T47D (cell line): ENCODE data around the gene CCDC171.

Experiments
- DNase-seq, 2 experiments: peaks; one replicate each; pipeline versions ENCODE4 v3.0.0 to v3.0.0-alpha.2; 2011 to 2012; ENCODE audit warnings: low read depth in 1 of 2, low spot score in 1 of 2
- JUND ChIP-seq: IDR thresholded peaks from 2 replicates; pipeline ENCODE4 v1.6.1; 2012; ENCODE audit warnings: low read depth
- in situ Hi-C: cut with HindIII; loops from 2 replicates; pipeline ENCODE4 v1.10.0; 2016; ENCODE audit warnings: low sequenced_read_pairs, low pct_unique_long_range_greater_than_20kb

Gene CCDC171

GRCh38 chr9:15999422-16000339, 446.8 kb downstream of the CCDC171 start:
- no peak for TF ChIP-seq JUND
- in situ Hi-C loops: no loop called here
- DNase-seq: no peak

- in situ Hi-C loops: no loop called here
- DNase-seq: no peak
- no peak for TF ChIP-seq JUND
These were observed 448.0 kb downstream of the CCDC171 start for GRCh38 chr9:16000811-16001210.

GRCh38 chr9:16001856-16002255, 449.0 kb downstream of the CCDC171 start:
- no peak for TF ChIP-seq JUND
- no peak for DNase-seq
- in situ Hi-C loops: no loop called here

- DNase-seq: no peak
- TF ChIP-seq JUND: no peak
- in situ Hi-C loops: no loop called here
These were observed 450.0 kb downstream of the CCDC171 start for GRCh38 chr9:16002816-16003215.

GRCh38 chr9:16003785-16004184, 450.9 kb downstream of the CCDC171 start:
- no peak for TF ChIP-seq JUND
- DNase-seq: no peak
- in situ Hi-C loops: no loop called here

GRCh38 chr9:16004613-16005012, 451.8 kb downstream of the CCDC171 start:
- in situ Hi-C loops: no loop called here
- no peak for DNase-seq
- TF ChIP-seq JUND: no peak

- TF ChIP-seq JUND: no peak
- DNase-seq: no peak
- in situ Hi-C loops: no loop called here
These were observed 457.4 kb downstream of the CCDC171 start for GRCh38 chr9:16010221-16010620.

- in situ Hi-C loops: no loop called here
- no peak for DNase-seq
- no peak for TF ChIP-seq JUND
These were observed 459.8 kb downstream of the CCDC171 start for GRCh38 chr9:16012621-16013020.

GRCh38 chr9:16013366-16013765, 460.5 kb downstream of the CCDC171 start:
- no peak for TF ChIP-seq JUND
- no peak for DNase-seq
- in situ Hi-C loops: no loop called here

- no peak for DNase-seq
- in situ Hi-C loops: no loop called here
- TF ChIP-seq JUND: no peak
These were observed 461.0 kb downstream of the CCDC171 start for GRCh38 chr9:16013826-16014225.

GRCh38 chr9:16022228-16022627, 469.4 kb downstream of the CCDC171 start:
- TF ChIP-seq JUND: no peak
- DNase-seq: no peak
- in situ Hi-C loops: no loop called here

GRCh38 chr9:16023446-16023845, 470.6 kb downstream of the CCDC171 start:
- in situ Hi-C loops: no loop called here
- DNase-seq: no peak
- TF ChIP-seq JUND: no peak
